PC-9 (cell line): ENCODE measurements around the gene GPER1. TPM values are rescaled to one million over a fixed set of nuclear protein-coding genes. Genes with fewer than 3 reads are reported as not detected.

Experiments used
- BruUV-seq: library from RNA; stranded (reverse); fragments of 400-500 nt; replicated peaks from 2 replicates; lab custom pipeline; 2021; lab: Mats Ljungman, UMichigan
- CTCF ChIA-PET: fragments of 300-600 bp; sonication (Branson Sonifier 250); formaldehyde crosslinking; loops from one replicate; lab custom pipeline; 2022; ENCODE audit warnings: antibody characterized with exemption; lab: Charles Lee
- POLR2A ChIA-PET: fragments of 300-600 bp; sonication (Branson Sonifier 250); formaldehyde crosslinking; loops from one replicate; lab custom pipeline; 2022; ENCODE audit warnings: antibody characterized with exemption; ENCODE audit not compliant: unreplicated experiment; lab: Charles Lee
- DNase-seq, 2 experiments: peaks; one replicate each; pipeline versions ENCODE4 v3.0.0 to v3.0.0-alpha.2; 2015 to 2022; ENCODE audit warnings: mixed read lengths in 1 of 2
- H2AFZ ChIP-seq: fragments of 200-600 bp; sonication (generic); 2 replicates; pipeline ENCODE4 v1.8.1; 2017; ENCODE audit warnings: antibody characterized with exemption
- H3F3A ChIP-seq: fragments of 200-600 bp; sonication (generic); 2 replicates; pipeline ENCODE4 v1.8.1; 2017; ENCODE audit warnings: antibody characterized with exemption, mild to moderate bottlenecking, low read depth; ENCODE audit not compliant: insufficient read depth
- H3K27ac ChIP-seq: fragments of 200-600 bp; sonication (generic); 2 replicates; pipeline ENCODE4 v1.6.1; 2016; ENCODE audit warnings: mixed run types
- H3K27me3 ChIP-seq: fragments of 200-600 bp; sonication (generic); 2 replicates; pipeline ENCODE4 v1.6.1; 2016; ENCODE audit warnings: low read depth, mixed run types; ENCODE audit not compliant: insufficient read depth
- H3K36me3 ChIP-seq: fragments of 200-600 bp; sonication (generic); 2 replicates; pipeline ENCODE4 v1.6.1; 2016; ENCODE audit warnings: low read depth, mixed run types
- H3K4me1 ChIP-seq: fragments of 200-600 bp; sonication (generic); replicated peaks from 2 replicates; pipeline ENCODE4 v1.6.1; 2016; ENCODE audit warnings: mixed run types; ENCODE audit not compliant: insufficient read depth
- H3K4me2 ChIP-seq: fragments of 200-600 bp; sonication (generic); 2 replicates; pipeline ENCODE4 v1.6.1; 2017; ENCODE audit warnings: mixed run types
- H3K4me3 ChIP-seq: fragments of 200-600 bp; sonication (generic); 2 replicates; pipeline ENCODE4 v1.6.1; 2016; ENCODE audit warnings: mixed run types
- H3K79me2 ChIP-seq: fragments of 200-600 bp; sonication (generic); 2 replicates; pipeline ENCODE4 v1.6.1; 2017; ENCODE audit warnings: low read depth, mixed run types
- H3K9me2 ChIP-seq: fragments of 200-600 bp; sonication (generic); 2 replicates; pipeline ENCODE4 v1.8.1; 2017; ENCODE audit warnings: mild to moderate bottlenecking; ENCODE audit not compliant: insufficient read depth
- H3K9me3 ChIP-seq: fragments of 200-600 bp; sonication (generic); 2 replicates; pipeline ENCODE4 v1.8.1; 2016; ENCODE audit warnings: low read depth; ENCODE audit not compliant: insufficient read depth
- H4K20me1 ChIP-seq: fragments of 200-600 bp; sonication (generic); 2 replicates; pipeline ENCODE4 v1.8.1; 2017; ENCODE audit not compliant: insufficient read depth
- CTCF ChIP-seq: fragments of 200-600 bp; sonication (generic); conservative IDR thresholded peaks from 2 replicates; pipeline ENCODE4 v1.6.1; 2017; ENCODE audit warnings: mixed run types, antibody characterized with exemption, mild to moderate bottlenecking, moderate library complexity
- EZH2 ChIP-seq: fragments of 200-600 bp; sonication (generic); IDR thresholded peaks from 2 replicates; pipeline ENCODE4 v1.8.0; 2017; ENCODE audit warnings: antibody characterized with exemption, low read depth
- intact Hi-C: fragments of 100-400 bp; cut with micrococcal nuclease; formaldehyde crosslinking; loops from one replicate; pipeline ENCODE4 v1.10.0; 2022; ENCODE audit not compliant: unreplicated experiment
- total RNA-seq: library from RNA; stranded (reverse); gene quantifications from 2 replicates; pipeline ENCODE4 v1.2.3, GENCODE V29; 2021

The GPER1 gene
- total RNA-seq, 1 experiment from 2014 or later, result 0.37 TPM

GRCh38 chr7:1056785-1057410 lies 31.0 kb upstream of the GPER1 start:
- no peak for DNase-seq
- peaks cover 5% of the 10 kb centered on the region; the same call in 1 of the 2 replicates for H3F3A ChIP-seq
- BruUV-seq, result no TSS peak
- ChIA-PET POLR2A (no interaction called here), CTCF (interaction anchor here (1.3 kb wide), 1 partner anchor 12 kb away, joined by 4 read pairs; no protein-coding TSS in a partner anchor)
- no peak overlapping the region for H2AFZ ChIP-seq
- no peaks in the 10 kb centered on the region for H4K20me1 ChIP-seq
- no peaks in the 10 kb centered on the region for H3K27me3 ChIP-seq
- H3K36me3 ChIP-seq, result no peaks in the 10 kb centered on the region
- H3K9me3 ChIP-seq, result no peaks in the 10 kb centered on the region
- intact Hi-C loops, result no loop called here
- H3K79me2 ChIP-seq, result no peaks in the 10 kb centered on the region
- H3K4me2 ChIP-seq, result no peak overlapping the region
- H3K27ac ChIP-seq, result no peak overlapping the region
- H3K4me3 ChIP-seq, result no peak overlapping the region
- H3K9me2 ChIP-seq, result no peaks in the 10 kb centered on the region
- TF ChIP-seq EZH2 (no peak), CTCF (no peak)
- H3K4me1 ChIP-seq, result no peaks in the 10 kb centered on the region

GRCh38 chr7:1057416-1058291 lies 30.3 kb upstream of the GPER1 start:
- Histone ChIP-seq H2AFZ (no peak overlapping the region), H3F3A (peaks cover 5% of the 10 kb centered on the region; the same call in 1 of the 2 replicates), H3K79me2 (no peaks in the 10 kb centered on the region), H3K27ac (no peak overlapping the region), H3K36me3 (no peaks in the 10 kb centered on the region), H3K4me1 (no peaks in the 10 kb centered on the region), H3K27me3 (no peaks in the 10 kb centered on the region), H3K9me2 (no peaks in the 10 kb centered on the region), H3K4me3 (no peak overlapping the region), H4K20me1 (no peaks in the 10 kb centered on the region), H3K9me3 (no peaks in the 10 kb centered on the region), H3K4me2 (no peak overlapping the region)
- intact Hi-C loops, result no loop called here
- TF ChIP-seq EZH2 (no peak), CTCF (no peak)
- ChIA-PET POLR2A (no interaction called here), CTCF (no interaction called here)
- no TSS peak for BruUV-seq
- no peak for DNase-seq

GRCh38 chr7:1058311-1058710 lies 29.6 kb upstream of the GPER1 start:
- no TSS peak for BruUV-seq
- Histone ChIP-seq H4K20me1 (no peaks in the 10 kb centered on the region), H3K9me3 (no peaks in the 10 kb centered on the region), H3F3A (peaks cover 5% of the 10 kb centered on the region; the same call in 1 of the 2 replicates), H3K4me3 (no peak overlapping the region), H3K9me2 (no peaks in the 10 kb centered on the region), H3K36me3 (no peaks in the 10 kb centered on the region), H2AFZ (no peak overlapping the region), H3K27ac (no peak overlapping the region), H3K4me2 (no peak overlapping the region), H3K4me1 (no peaks in the 10 kb centered on the region), H3K27me3 (no peaks in the 10 kb centered on the region), H3K79me2 (no peaks in the 10 kb centered on the region)
- ChIA-PET CTCF (interaction anchor here (1.0 kb wide), 1 partner anchor 109 kb away, joined by 4 read pairs; no protein-coding TSS in a partner anchor), POLR2A (no interaction called here)
- TF ChIP-seq CTCF (no peak), EZH2 (no peak)
- DNase-seq, result no peak
- intact Hi-C loops, result no loop called here
